CD14-positive monocyte (primary cell): ENCODE results near the gene EVC. TPM values are rescaled to one million over a fixed set of nuclear protein-coding genes. Genes with fewer than 3 reads are reported as not detected.
A peak's percentile ranks its signal among the peaks of the same experiment; 100 is the strongest.

Source experiments
- DNase-seq, 3 donors: peaks; one replicate each; pipeline ENCODE4 v3.0.0-alpha.2; 2011 to 2022
- H2AFZ ChIP-seq: 2 replicates; pipeline ENCODE4 v1.6.0; 2012; ENCODE audit warnings: mild to moderate bottlenecking, low read depth, low read length, inconsistent platforms; ENCODE audit not compliant: insufficient read depth, poor library complexity, severe bottlenecking
- H3K27ac ChIP-seq, 2 donors: 1 replicate in 1 of 2; 2 replicates in 1 of 2; pipeline ENCODE4 v1.5.1; 2012 to 2013; ENCODE audit warnings: low read length in 2 of 2, control low read depth in 1 of 2, inconsistent platforms in 1 of 2, low read depth in 1 of 2, mild to moderate bottlenecking in 1 of 2
- H3K27me3 ChIP-seq, 2 donors: one replicate each; pipeline versions ENCODE4 v1.6.0 to v1.6.1; 2011 to 2013; ENCODE audit warnings: low read length in 2 of 2; ENCODE audit not compliant: control insufficient read depth in 2 of 2, insufficient read depth in 2 of 2
- H3K36me3 ChIP-seq, 2 donors: replicated peaks in 1 of 2; 1 replicate in 1 of 2; 2 replicates in 1 of 2; pipeline versions ENCODE4 v1.5.1 to v1.6.1; 2012 to 2013; ENCODE audit warnings: low read length in 2 of 2, control low read depth in 1 of 2, inconsistent platforms in 1 of 2, mild to moderate bottlenecking in 1 of 2; ENCODE audit not compliant: insufficient read depth in 2 of 2, control insufficient read depth in 1 of 2
- H3K4me1 ChIP-seq, 2 donors: 1 replicate in 1 of 2; 2 replicates in 1 of 2; pipeline versions ENCODE4 v1.5.1 to v1.6.1; 2012 to 2013; ENCODE audit warnings: low read length in 2 of 2, control low read depth in 1 of 2, inconsistent platforms in 1 of 2, mild to moderate bottlenecking in 1 of 2, moderate library complexity in 1 of 2; ENCODE audit not compliant: insufficient read depth in 2 of 2, control insufficient read depth in 1 of 2
- H3K4me2 ChIP-seq: replicated peaks from 2 replicates; pipeline ENCODE3; 2012; ENCODE audit warnings: low read length, moderate library complexity, mild to moderate bottlenecking; ENCODE audit not compliant: poor library complexity, severe bottlenecking; ENCODE audit errors: extremely low read depth
- H3K4me3 ChIP-seq, 3 experiments: fragments of 200-600 bp in 1 of 3; sonication (generic) in 1 of 3; replicated peaks in 1 of 3; 1 replicate in 2 of 3; 2 replicates in 1 of 3; pipeline ENCODE4 v1.5.1; 2011 to 2013; ENCODE audit warnings: low read length in 3 of 3, mild to moderate bottlenecking in 3 of 3, control low read depth in 2 of 3, low read depth in 2 of 3, inconsistent platforms in 1 of 3, moderate library complexity in 1 of 3
- H3K79me2 ChIP-seq: 2 replicates; pipeline ENCODE4 v1.6.0; 2012; ENCODE audit warnings: mild to moderate bottlenecking, control low read depth, inconsistent platforms, low read length, moderate library complexity; ENCODE audit not compliant: insufficient read depth
- H3K9ac ChIP-seq: 2 replicates; pipeline ENCODE4 v1.6.0; 2017; ENCODE audit warnings: low read length, mild to moderate bottlenecking; ENCODE audit not compliant: insufficient read depth, poor library complexity, severe bottlenecking
- H3K9me3 ChIP-seq, 2 donors: replicated peaks in 1 of 2; 1 replicate in 1 of 2; 2 replicates in 1 of 2; pipeline versions ENCODE4 v1.5.1 to v1.6.1; 2012 to 2013; ENCODE audit warnings: low read length in 2 of 2, control low read depth in 1 of 2; ENCODE audit not compliant: control insufficient read depth in 1 of 2, insufficient read depth in 1 of 2
- H4K20me1 ChIP-seq: 2 replicates; pipeline ENCODE4 v1.6.0; 2012; ENCODE audit warnings: mild to moderate bottlenecking, low read length, control low read depth, moderate library complexity; ENCODE audit not compliant: insufficient read depth
- H3K27ac Mint-ChIP-seq, 7 donors: one replicate each; pipeline ENCODE4 v1.8.0; 2020; ENCODE audit warnings: mild to moderate bottlenecking in 7 of 7, mixed read lengths in 7 of 7, moderate library complexity in 6 of 7, inconsistent platforms in 2 of 7
- H3K27me3 Mint-ChIP-seq, 3 donors: one replicate each; pipeline ENCODE4 v1.8.0; 2021 to 2022; ENCODE audit warnings: low read depth in 3 of 3, mild to moderate bottlenecking in 3 of 3, mixed read lengths in 3 of 3, moderate library complexity in 3 of 3, inconsistent platforms in 1 of 3
- H3K36me3 Mint-ChIP-seq, 2 donors: one replicate each; pipeline ENCODE4 v1.8.0; 2020; ENCODE audit warnings: mixed read lengths in 2 of 2, inconsistent platforms in 1 of 2, mild to moderate bottlenecking in 1 of 2
- H3K4me1 Mint-ChIP-seq: one replicate; pipeline ENCODE4 v1.8.0; 2020; ENCODE audit warnings: mild to moderate bottlenecking, mixed read lengths
- H3K4me3 Mint-ChIP-seq, 2 donors: one replicate each; pipeline ENCODE4 v1.8.0; 2020; ENCODE audit warnings: mild to moderate bottlenecking in 2 of 2, mixed read lengths in 2 of 2, moderate library complexity in 1 of 2
- H3K9me3 Mint-ChIP-seq, 7 donors: one replicate each; pipeline ENCODE4 v1.8.0; 2020 to 2022; ENCODE audit warnings: mixed read lengths in 7 of 7, mild to moderate bottlenecking in 6 of 7, moderate library complexity in 6 of 7, inconsistent platforms in 2 of 7
- CTCF ChIP-seq: fragments of 200-600 bp; IDR thresholded peaks from one replicate; pipeline ENCODE4 v1.8.0; 2022; ENCODE audit warnings: antibody characterized with exemption, mild to moderate bottlenecking
- WGBS: methylation state at CpG from one replicate; pipeline ENCODE4 v1.1.5; 2013; ENCODE audit warnings: missing lambda C conversion rate; ENCODE audit not compliant: insufficient coverage; 5-methylcytosine and 5-hydroxymethylcytosine counted together
- intact Hi-C, 2 donors: fragments of 100-400 bp; cut with micrococcal nuclease; formaldehyde crosslinking; loops; one replicate each; pipeline versions ENCODE4 v1.15.0 to v1.15.1; 2023
- polyA plus RNA-seq, 3 donors: library from polyadenylated mRNA; depleted of rRNA in 1 of 3; unstranded in 2 of 3; stranded (reverse) in 1 of 3; fragments of 300-500 nt in 2 of 3; fragments of >200 nt in 1 of 3; fragmentation: Illumina TruSeq in 2 of 3; gene quantifications; 1 replicate in 2 of 3; 2 replicates in 1 of 3; pipeline ENCODE4 v1.2.3, GENCODE V29; 2012 to 2021

The EVC gene
- polyA plus RNA-seq, 3 donors: 0.36 TPM; not detected in 2

GRCh38 chr4:5839332-5839731, 128.3 kb downstream of the EVC start:
- H3K4me3 ChIP-seq: no peak overlapping the region
- H2AFZ ChIP-seq: no peak overlapping the region
- H3K27me3 ChIP-seq: no peaks in the 10 kb centered on the region
- H3K36me3 Mint-ChIP-seq: no peaks in the 10 kb centered on the region
- no peak overlapping the region for H3K27ac ChIP-seq
- no peaks in the 10 kb centered on the region for H3K4me1 ChIP-seq
- WGBS: 97% methylated on average over 6 of the region's 13 CpGs
- H3K9ac ChIP-seq: no peak overlapping the region
- peaks cover 4 to 12% (median 6%) of the 10 kb centered on the region in 3 donors for H3K27me3 Mint-ChIP-seq
- no peak overlapping the region for H3K4me3 Mint-ChIP-seq
- no peaks in the 10 kb centered on the region for H3K36me3 ChIP-seq
- H3K79me2 ChIP-seq: no peaks in the 10 kb centered on the region
- H3K4me2 ChIP-seq: no peak overlapping the region
- no peaks in the 10 kb centered on the region for H4K20me1 ChIP-seq
- intact Hi-C loops: no loop called here
- H3K27ac Mint-ChIP-seq: peak overlapping the region in 1 of 7 donors; percentile 15
- TF ChIP-seq CTCF: no peak
- peaks cover 0 to 3% (median 0%) of the 10 kb centered on the region in 7 donors for H3K9me3 Mint-ChIP-seq
- no peak for DNase-seq
- H3K4me1 Mint-ChIP-seq: peaks cover 2% of the 10 kb centered on the region
- no peaks in the 10 kb centered on the region for H3K9me3 ChIP-seq

- H3K27me3 ChIP-seq: no peaks in the 10 kb centered on the region
- Mint-ChIP-seq H3K4me3 (no peak overlapping the region), H3K27me3 (peaks cover 3 to 12% (median 6%) of the 10 kb centered on the region in 3 donors), H3K4me1 (peaks cover 2% of the 10 kb centered on the region), H3K36me3 (no peaks in the 10 kb centered on the region), H3K9me3 (peaks cover 0 to 3% (median 0%) of the 10 kb centered on the region in 7 donors), H3K27ac (no peak overlapping the region)
- no peak for DNase-seq
- H3K9me3 ChIP-seq: no peaks in the 10 kb centered on the region
- no peak for TF ChIP-seq CTCF
- no peak overlapping the region for H3K27ac ChIP-seq
- H3K4me3 ChIP-seq: no peak overlapping the region
- intact Hi-C loops: no loop called here
- H2AFZ ChIP-seq: no peak overlapping the region
- H3K36me3 ChIP-seq: no peaks in the 10 kb centered on the region
- no peaks in the 10 kb centered on the region for H3K4me1 ChIP-seq
- WGBS: 89% methylated on average over 15 of the region's 30 CpGs
- H3K79me2 ChIP-seq: no peaks in the 10 kb centered on the region
- H3K9ac ChIP-seq: no peak overlapping the region
- H4K20me1 ChIP-seq: no peaks in the 10 kb centered on the region
- H3K4me2 ChIP-seq: no peak overlapping the region
These were observed 129.0 kb downstream of the EVC start for GRCh38 chr4:5839751-5840674.
